ENCODE data around the gene C14orf132.

- no peak for TF ChIP-seq CTCF (conservative IDR thresholded peaks at IDR 0.05 in 1 of 2, IDR thresholded peaks at IDR 0.05 in 1 of 2; ENCODE audit: low read depth in 1 of 2, low read length in 2 of 2)
- TF ChIP-seq EZH2 (IDR thresholded peaks at IDR 0.05; ENCODE audit: low read length, missing control alignments) = no peak
These were observed 14.6 kb downstream of the C14orf132 start for GRCh38 chr14:96053600-96054381.
